HFF-Myc (cell line): ENCODE measurements around the gene TBP.

Experiments used
- DNase-seq: peaks from one replicate; pipeline ENCODE4 v3.0.0-alpha.2; 2011; ENCODE audit warnings: low read depth; ENCODE audit errors: extremely low read depth
- H3K4me3 ChIP-seq: replicated peaks from 2 replicates; pipeline ENCODE4 v1.5.1; 2011; ENCODE audit warnings: low read depth, mild to moderate bottlenecking, control low read depth, low read length
- TF ChIP-seq, protein P1 (sequence below): IDR thresholded peaks from 2 replicates; pipeline ENCODE4 v1.5.1; 2012; ENCODE audit warnings: mild to moderate bottlenecking, low read depth, low read length, control low read depth; ENCODE audit errors: missing control alignments

The TBP gene

GRCh38 chr6:170510631-170511030, 43.5 kb upstream of the TBP start:
- H3K4me3 ChIP-seq: no peak overlapping the region
- TF ChIP-seq, protein P1, sequence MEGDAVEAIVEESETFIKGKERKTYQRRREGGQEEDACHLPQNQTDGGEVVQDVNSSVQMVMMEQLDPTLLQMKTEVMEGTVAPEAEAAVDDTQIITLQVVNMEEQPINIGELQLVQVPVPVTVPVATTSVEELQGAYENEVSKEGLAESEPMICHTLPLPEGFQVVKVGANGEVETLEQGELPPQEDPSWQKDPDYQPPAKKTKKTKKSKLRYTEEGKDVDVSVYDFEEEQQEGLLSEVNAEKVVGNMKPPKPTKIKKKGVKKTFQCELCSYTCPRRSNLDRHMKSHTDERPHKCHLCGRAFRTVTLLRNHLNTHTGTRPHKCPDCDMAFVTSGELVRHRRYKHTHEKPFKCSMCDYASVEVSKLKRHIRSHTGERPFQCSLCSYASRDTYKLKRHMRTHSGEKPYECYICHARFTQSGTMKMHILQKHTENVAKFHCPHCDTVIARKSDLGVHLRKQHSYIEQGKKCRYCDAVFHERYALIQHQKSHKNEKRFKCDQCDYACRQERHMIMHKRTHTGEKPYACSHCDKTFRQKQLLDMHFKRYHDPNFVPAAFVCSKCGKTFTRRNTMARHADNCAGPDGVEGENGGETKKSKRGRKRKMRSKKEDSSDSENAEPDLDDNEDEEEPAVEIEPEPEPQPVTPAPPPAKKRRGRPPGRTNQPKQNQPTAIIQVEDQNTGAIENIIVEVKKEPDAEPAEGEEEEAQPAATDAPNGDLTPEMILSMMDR: no peak
- DNase-seq: no peak

- TF ChIP-seq, protein P1: no peak
These were observed 41.9 kb upstream of the TBP start for GRCh38 chr6:170512249-170512648.

GRCh38 chr6:170514908-170515307, 39.3 kb upstream of the TBP start:
- H3K4me3 ChIP-seq: no peak overlapping the region
- DNase-seq: no peak
- TF ChIP-seq, protein P1: no peak

More at GRCh38 chr6:170512249-170512648, 41.9 kb upstream of the TBP start:
- no peak overlapping the region for H3K4me3 ChIP-seq
- DNase-seq: no peak

DNA sequence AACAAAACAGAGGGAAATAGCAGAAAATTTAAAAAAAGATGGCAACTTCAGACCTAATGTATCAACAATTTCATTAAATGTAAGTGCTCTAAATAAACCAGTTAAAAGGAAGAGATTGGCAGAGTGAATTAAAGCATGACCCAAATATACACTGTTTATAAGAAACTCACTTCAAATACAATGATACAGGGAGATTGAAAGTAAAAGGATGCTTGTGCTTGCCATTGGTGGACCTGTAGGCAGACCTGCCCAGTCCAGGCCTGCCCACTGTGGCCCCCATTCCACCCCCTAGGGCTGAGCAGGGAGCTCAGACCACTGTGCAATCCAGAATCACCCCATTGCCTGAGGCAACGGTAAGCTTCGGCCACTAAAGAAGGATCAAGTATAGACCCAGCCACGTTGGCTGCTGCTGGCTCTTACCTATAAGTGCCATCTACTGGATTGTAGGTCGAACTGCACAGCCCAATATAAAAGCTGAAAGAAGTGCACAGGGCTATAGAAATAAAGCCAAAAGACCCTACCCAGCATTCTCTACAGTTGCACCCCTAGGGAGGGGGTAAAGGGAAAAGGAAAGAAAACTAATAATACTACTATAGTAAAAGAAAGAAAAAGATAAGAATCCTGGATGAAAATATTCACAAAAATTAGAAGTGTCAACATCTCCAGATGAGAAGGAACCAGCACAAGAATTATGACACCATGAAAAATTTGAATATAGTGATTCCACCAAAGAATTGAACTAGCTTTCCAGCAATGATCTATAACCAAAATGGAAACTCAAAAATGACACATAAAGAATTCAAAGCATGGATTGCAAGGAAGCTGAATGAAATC, 37.2 kb upstream of the TBP start:
- peak; percentile 43 for DNase-seq
- TF ChIP-seq, protein P1: peak; percentile 79
- H3K4me3 ChIP-seq: no peak overlapping the region

DNA sequence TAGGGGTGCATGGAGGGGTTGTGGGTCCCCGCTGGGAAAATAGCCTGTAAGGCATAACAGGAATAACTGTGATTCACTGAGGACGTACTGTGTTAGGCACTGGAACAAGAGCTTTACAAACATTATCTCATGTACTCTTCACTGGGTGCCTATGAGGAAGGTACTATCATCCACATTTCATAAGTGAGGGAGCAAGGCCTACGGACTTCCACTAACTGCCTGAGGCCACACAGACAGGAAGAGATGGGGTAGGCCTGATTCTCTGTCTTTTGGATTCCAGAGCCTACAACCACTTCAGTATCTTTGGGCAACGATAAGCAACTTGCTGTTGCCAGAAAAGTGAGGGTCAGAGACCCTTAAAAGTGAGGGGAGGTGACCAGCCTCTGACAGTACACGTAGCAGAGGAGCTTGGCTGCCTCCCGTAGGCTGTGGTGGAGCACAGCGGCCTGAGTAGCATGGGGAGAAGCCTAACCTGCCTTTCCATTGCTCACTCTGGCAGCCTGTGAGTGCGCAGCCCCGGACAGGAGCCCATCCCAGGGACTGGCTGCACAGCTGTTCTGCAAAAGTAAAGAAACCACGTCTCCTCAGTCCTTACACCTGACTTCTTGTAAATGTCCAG, 31.5 kb upstream of the TBP start:
- DNase-seq: no peak
- TF ChIP-seq, protein P1: peak; percentile 59
- no peak overlapping the region for H3K4me3 ChIP-seq

GRCh38 chr6:170523256-170524171, 30.7 kb upstream of the TBP start:
- DNase-seq: no peak
- H3K4me3 ChIP-seq: no peak overlapping the region
- TF ChIP-seq, protein P1: no peak
